PC-3 (cell line): ENCODE measurements around the gene LHFPL5.

Experiments
- EZH2phosphoT487 ChIP-seq: fragments of 300-600 bp; sonication (generic); IDR thresholded peaks from 2 replicates; pipeline ENCODE4 v1.6.1; 2018; ENCODE audit warnings: mild to moderate bottlenecking, antibody characterized with exemption, low read length, borderline replicate concordance
- TF ChIP-seq, protein P1 (sequence below): fragments of 300-600 bp; sonication (generic); conservative IDR thresholded peaks from 2 replicates; pipeline ENCODE4 v1.5.1; 2017; ENCODE audit warnings: antibody characterized with exemption, low read depth, mild to moderate bottlenecking, low read length

DNA sequence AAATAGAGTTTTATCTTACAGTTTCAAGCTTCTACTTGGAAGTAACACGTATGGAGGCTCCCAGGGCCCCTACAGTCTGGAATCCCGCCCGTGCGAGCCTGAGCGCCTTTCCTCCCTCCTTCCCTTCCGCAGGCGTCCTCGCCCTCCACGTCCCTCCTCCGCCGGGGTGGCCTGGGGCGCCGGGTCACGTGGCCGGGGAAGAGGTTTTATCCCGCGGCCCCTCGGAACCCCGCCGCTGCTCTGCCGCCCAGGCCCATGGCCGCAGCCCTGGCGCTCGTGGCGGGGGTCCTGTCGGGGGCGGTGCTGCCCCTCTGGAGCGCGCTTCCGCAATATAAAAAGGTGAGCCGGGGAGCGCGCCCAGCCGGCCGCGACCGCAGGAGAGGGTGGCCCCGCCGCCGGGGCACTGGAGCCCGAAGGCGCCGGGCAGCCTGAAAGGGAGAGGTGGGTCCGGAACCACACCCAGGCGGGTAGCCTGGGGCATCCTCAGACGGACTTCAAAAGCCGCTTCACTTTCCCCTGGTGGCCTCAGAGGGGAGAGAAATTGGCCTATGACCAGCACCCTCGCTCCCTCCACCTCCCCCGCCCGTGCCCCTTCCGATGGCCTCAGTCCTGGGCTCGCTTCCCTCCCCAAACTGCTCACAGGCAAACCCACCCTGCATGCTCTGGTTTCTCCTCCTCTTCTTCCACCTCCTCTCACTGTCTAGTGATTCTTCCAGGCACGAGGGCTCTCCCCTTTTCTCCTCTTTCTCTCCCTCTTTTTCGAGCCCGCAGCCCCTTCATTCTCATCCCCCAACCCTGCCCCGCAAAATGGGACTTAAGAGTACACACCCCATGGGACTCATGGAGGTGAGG lies 28.6 kb upstream of the LHFPL5 start, which contains the start of gene CLPSL2:
- no peak for TF ChIP-seq EZH2phosphoT487
- TF ChIP-seq, protein P1, sequence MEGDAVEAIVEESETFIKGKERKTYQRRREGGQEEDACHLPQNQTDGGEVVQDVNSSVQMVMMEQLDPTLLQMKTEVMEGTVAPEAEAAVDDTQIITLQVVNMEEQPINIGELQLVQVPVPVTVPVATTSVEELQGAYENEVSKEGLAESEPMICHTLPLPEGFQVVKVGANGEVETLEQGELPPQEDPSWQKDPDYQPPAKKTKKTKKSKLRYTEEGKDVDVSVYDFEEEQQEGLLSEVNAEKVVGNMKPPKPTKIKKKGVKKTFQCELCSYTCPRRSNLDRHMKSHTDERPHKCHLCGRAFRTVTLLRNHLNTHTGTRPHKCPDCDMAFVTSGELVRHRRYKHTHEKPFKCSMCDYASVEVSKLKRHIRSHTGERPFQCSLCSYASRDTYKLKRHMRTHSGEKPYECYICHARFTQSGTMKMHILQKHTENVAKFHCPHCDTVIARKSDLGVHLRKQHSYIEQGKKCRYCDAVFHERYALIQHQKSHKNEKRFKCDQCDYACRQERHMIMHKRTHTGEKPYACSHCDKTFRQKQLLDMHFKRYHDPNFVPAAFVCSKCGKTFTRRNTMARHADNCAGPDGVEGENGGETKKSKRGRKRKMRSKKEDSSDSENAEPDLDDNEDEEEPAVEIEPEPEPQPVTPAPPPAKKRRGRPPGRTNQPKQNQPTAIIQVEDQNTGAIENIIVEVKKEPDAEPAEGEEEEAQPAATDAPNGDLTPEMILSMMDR, result no peak
